GM21737 (cell line): ENCODE data around the gene PRR5L.
"Not testable (repeated sequence)": the region's sequence is repeated elsewhere in the genome, so short reads cannot be mapped to it uniquely, and the experiment has no call there.

ENCODE experiments used
- ATAC-seq: cut with Tn5 transposase; IDR thresholded peaks from one replicate; pipeline ENCODE4 v1.9.1; 2021; ENCODE audit warnings: mild to moderate bottlenecking, moderate library complexity; ENCODE audit not compliant: unreplicated experiment

Gene PRR5L

DNA sequence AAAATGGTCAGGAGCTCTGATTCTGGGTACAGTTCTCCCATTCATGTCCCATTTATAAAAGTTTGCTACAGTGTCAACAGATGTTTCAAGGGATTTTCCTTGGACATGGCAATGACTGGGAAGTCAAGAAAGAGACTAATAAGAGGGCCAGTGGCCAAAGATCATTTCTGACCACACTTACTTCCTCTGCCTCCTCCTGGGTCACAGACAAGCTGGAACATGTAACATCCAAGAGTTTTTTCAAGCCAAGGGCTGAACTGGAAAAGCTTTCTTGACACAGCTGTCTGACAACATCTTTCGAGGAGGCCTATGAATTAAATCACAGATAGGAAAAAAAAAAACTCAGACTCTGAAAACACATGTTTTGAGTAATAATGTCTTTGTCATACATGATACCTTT is 15.6 kb upstream of the PRR5L start:
- ATAC-seq = no peak

DNA sequence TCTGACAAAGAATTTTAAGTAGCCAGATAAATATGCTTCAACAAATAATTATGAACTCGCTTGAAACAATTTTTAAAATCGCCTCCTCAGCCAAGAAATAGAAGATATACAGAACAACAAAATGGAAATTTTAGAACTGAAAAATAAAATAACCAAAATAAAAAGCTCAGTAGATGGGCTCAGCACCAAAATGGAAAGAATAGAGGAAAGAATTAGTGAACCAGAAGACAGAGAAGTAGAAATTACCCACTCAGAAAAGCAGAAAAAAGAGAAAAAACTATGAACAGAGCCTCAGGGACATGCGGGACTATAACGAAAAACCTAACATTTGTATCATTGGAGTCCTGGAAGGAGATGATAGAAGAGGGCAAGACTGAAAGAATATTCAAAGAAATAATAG is 14.2 kb upstream of the PRR5L start:
- no peak for ATAC-seq

DNA sequence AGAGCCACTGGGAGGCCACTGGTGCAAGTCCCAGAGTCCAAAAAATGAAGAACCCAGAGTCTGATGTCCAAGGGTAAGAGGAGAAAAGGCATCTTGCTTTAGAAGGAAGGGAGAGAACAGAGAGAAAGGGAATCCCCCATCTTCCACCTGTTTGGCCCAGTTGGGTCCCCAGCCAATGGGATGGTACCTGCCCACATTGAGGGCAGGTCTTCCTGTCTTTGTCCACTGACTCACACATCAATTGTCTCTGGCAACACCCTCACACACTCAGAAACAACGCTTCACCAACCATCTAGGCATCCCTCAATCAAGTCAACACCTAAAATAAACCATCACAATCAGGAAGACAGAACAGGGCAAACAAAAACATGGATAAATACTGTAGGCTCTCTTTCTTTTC is 13.2 kb upstream of the PRR5L start:
- ATAC-seq = no peak

DNA sequence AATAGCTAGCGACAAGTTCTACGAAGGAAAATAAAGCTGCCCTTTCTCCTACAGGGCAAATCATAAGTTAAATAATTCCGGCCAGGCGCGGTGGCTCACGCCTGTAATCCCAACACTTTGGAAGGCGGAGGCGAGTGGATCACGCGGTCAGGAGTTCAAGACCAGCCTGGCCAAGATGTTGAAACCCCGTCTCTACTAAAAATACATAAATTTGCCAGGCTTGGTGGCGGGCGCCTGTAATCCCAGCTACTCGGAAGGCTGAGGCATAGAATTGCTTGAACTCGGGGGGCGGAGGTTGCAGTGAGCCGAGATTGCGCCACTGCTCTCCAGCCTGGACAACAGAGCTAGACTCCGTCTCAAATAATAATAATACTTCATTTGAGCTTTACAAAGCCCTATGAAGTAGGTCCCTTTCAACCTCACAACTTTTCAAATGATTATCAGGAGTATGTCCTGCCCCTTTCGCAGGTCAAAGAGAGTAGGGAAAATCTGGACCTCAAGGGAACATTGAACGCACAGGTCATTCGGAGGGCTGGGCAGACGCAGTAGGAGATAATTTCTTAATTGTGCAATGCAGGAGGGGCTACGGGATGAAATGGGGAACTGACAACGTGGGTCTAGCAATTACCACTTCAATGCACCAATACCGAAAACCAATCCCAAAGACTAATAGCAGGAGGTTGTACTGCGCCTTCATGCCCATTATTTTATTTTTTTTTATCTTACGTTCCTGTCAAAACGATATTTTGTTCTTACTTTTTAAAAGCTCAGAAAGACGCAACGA is 7.5 kb upstream of the PRR5L start:
- no peak for ATAC-seq

DNA sequence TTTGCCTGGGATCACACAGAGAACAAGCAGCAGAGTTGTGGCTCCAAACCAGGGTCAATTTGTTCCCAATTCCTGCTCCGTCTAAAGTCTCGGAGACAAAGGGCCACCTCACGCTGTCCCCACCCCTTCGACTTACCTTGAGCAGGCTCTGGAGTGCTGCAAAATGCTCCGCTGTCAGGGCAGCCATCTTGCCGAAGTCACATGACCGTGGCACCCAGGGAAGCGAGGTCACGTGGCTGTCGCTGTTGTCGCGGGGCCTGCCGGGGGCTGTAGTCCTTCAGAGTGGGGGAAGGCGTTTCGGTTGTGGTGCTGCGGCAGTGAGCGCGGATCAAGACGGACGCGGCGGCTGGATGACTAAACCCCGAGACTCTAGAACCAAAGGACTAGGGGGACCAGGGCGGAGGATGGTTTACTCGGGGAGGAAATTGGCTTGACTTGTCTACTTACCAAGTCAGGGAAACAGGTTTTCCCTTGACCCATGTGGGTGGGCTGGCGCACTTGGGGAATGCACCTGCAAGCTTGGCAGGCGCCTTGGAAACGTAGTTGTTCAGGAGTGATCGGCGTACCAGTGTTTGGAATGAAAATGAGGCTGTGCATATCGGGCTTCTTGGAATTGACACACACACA is 6.7 kb upstream of the PRR5L start, which contains the start of gene COMMD9:
Gene COMMD9 (minus strand): TSS at position 199 of the 627 bp plus-strand sequence. CDS start 12 bp downstream, at position 187.
- ATAC-seq = peak; percentile 99

DNA sequence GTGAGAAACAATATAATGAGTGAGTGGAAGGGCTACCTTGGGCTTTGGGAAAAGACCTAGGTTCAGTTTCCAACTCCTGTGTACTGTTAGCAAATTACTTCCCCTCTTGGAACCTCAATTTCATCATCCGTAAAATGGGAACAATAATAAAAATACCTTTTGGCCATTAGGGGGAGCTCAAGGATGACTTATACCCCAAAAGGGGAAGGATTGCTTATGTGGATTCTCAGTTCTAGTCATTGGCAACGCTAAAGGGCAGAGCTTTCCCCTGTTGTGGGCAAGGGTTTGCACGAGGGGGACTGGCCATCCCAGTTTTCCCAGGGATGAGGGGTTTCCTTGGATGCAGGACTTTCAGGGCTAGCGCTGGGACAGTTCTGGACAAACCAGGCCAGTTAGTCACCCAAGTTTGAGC is 3.8 kb upstream of the PRR5L start:
- ATAC-seq = no peak

DNA sequence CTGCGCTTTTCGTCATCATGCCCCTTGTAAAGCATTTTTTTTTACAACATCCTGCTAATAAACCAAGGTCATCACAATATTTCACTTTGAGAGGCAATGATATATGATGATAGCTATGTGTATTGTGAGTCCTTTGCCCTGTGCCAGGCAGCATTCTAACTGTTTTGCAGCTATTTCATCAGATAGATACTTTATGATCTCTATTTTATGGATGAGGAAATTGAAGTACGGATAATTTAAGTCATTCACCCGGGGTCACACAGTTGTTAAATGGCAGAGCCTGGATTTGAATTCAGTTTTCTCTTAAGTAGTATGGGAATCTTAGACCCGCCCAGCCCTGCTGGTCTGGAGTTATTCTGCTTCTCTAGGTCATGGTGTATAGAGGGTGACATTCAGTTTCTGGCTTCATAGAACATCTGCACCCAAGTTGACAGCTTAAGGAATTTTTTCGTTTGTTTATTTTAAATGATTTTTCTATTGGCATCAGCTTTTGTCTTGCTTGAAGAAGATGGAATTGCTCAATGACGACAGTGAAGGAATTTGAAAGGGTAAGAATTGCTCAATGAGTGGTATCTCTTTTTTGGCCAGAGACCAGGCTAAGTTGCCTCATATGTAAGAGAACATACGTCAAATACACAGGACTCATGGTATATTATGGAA is 926 bp downstream of the PRR5L start:
- no peak for ATAC-seq

DNA sequence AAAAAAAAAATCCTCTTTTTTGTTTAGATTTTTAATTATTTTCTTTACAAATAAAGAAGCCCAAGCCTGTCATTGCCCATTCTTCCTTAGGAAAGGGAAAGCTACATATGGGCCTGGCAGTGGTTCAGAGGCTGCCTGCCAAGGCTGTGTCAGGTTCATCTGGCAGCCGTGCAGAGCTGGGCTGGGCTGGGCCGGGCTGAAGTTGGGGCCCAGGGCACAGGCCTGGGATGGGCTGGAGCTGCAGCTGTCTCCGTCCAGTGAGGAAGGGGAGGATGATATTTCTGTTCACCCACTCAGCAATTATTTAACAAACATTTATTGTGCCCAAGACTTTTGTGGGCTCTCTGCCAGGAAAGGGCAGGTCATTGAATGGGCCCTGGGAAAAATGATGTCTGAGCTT is 4.6 kb downstream of the PRR5L start:
- no peak for ATAC-seq

DNA sequence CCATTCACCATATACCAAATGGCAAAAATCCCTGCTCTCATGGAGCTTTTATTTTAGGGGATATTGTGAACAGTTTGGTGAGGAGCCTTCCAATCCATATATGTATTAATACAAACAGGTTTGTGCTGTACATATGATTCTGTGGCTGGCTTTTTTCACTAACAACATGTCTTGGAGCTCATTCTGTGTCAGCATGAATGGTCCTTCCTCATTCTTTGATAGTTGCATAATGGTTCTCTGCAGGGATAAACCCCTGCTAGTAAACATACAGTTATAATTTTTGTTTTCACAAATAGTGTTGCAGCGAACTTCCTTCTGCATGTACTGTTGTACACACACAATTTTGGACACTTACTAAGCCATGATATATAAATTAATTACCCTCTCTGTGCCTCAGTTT is 8.3 kb downstream of the PRR5L start:
- no peak for ATAC-seq

DNA sequence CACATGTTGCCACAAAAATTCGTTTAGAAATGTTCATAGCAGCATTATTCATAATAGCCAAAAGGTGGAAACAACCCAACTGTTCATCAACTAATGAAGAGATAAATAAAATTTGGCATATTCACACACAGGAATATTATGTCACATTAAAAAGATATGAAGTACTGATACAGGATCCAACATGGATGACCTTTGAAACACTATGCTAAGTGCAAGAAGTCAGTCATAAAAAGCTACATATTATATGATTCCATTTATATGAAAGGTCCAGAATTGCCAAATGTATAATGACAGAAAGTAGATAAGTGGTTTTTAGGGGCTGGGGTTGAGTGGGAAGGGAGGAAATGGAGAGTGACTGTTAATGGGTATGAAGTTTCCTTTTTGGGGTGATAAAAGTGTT is 9.0 kb downstream of the PRR5L start:
- ATAC-seq = no peak

DNA sequence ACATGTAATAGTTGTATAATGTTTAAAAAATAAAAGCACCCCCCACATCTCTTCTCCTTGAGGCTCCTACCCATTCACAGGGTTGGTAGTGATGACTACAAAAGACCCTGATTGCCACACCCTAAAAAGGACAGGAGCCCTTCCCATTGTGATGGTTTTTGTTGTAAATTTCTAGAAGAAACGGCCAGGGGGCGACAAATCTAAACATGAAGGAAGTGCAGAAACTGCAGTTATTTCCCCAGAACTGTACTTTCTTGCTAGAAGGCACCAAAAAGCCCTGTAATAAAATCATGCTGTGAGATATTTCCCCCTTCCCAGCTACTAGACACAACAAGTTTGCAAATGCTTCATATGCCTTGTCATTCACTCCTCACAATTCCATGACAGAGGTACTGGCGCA is 10.8 kb downstream of the PRR5L start:
- no peak for ATAC-seq

DNA sequence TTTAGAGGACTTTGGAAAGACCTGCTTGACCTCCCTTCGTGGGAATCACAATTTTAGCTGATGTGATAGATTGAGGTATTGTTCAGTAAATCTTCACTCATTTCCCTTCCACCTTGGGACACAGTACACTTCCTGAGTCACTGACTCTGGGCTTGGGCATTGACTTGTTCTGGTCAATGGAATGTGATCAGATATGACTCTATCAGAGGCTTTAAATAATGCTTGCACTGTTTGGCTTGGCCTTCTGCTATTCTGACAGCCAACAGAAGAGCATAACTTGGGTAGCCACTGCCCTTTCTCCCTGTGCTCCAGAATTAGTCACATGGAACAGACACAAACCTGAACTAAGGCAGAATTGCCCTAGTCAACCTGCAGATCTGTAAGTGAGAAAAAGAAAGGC is 12.5 kb downstream of the PRR5L start:
- ATAC-seq = no peak

DNA sequence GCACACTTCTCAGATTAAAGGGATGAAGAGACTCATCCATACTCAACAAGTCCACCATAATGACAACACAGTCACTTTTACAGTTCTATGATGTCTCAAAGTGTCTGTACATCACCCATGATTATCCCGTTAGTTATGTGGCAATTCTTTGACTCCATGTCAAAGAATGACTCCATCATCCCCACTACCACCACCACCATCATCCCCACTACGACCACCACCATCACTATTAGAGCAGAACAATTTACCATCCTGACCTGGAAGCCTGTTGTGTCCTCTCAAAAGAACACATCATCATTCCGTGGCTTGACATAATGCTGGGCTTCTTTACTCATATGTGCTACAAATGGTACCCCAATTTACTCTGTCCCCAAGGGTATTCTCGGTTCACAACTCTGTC is 13.7 kb downstream of the PRR5L start:
- ATAC-seq = no peak

DNA sequence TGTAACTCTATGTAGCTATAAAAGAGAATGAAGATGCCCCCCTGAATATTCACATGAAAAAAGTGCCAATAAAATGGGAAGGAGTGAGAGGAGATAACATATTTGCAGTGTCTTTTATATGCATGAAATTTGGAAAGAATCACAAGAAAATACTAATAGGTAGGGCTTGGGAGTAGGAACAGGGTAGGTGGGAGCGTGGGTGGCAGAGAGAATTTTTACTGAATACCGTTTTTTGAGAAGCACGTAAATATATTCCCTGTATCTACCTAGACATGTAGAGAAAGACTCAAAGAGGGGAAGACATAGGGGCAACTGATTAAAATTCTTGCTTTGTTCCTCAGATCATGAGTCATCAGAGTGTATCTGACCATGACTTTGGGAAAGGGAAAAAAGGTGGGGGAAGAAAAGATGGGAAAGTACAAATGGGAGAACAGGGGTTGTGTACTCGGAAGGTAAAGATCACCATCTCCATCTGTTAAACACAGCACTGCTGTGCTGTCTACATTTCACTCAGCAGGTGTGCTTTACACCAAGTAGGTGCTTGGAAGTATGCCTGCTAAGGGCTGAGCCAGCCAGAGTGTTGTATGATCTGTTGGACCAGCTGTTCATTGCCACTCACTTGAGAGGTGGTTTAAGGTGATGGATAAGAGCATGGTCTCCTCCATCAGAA is 16.0 kb downstream of the PRR5L start:
- no peak for ATAC-seq

DNA sequence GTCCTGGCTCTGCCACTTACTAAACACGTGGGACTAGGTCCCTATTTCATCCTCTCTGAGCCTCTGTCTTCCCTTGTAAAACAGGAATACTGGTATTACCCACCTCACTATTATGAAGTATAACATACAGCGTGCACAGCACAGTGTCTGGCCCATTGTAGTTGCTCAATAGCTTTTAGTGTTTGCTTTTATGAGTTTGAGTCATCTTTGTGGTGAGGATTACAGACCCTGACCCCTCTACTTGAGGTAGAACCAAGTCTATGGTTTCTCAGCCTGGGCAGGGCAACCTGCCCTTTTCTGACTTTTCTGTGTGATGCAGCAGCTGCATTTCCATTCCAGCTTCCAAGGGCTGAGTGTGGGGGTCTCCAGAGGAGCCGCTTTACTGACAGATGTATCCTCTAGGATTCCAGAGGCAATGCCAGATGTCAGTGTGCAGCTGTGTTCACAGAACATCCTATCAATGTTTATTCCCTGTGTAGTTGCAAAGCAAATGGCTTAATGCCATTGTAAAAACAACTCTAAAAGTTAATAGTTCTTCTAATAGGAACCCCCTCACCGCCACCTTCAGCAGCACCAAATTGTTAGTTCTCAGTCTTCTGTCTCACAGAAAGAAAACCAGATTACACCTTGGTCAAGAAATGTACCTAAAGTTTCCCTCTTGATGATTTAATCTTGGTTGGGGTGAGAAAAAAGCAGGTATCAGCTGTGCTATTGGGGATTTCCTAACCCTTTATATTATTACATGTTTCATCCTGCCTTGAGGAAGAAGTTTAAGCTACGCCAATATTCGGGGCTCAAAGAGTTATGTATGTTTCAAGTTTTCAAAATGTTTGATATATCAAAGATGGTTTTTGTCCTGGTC is 16.8 kb downstream of the PRR5L start:
- ATAC-seq = no peak

DNA sequence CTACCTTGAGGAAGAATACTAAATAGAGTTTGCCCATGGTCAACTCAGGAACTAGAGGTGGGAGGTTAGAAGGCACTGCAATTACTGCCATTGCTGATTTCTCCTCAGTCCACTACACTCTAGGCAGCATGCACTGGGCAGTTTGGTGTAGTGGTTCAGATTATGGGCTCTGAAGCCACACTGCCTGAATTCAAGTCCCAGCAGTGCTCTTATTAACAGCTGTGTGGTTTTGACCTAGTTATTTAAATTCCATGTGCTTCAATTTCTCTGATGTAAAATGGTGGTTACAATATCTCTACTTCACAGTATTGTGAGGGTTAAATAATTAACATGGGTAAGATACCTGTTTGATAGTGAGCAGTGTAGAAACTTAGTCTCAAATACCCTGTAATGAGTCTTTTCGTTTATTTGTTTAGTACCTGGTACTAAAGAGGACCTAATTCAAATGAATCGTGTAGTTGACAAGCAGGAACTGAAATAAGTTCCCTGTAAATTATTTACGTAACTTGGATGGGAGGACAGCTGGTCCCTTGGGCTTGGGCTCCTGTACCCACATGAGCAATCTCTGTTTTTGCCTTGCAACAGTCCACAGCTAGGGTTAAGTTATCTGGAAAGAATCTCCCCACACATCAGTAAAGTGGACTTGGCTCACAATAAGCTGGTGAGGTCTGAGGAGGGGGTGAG is 17.8 kb downstream of the PRR5L start:
- no peak for ATAC-seq

DNA sequence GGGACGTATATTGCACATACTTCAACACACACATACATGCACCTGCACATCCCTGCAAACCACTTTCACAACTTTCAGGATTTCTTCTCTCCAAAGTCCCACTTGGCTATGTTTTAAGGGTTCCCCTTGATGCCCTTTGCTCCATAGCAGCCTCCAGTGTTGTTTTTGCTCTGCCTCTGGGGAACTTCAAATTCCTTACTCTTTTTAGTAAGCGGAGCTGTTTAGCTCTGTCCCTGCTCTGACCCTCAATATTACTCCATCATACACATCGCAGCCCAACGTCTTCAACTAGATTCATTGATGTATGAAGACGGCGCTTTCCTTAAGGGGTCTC is 18.3 kb downstream of the PRR5L start:
- ATAC-seq = no peak

DNA sequence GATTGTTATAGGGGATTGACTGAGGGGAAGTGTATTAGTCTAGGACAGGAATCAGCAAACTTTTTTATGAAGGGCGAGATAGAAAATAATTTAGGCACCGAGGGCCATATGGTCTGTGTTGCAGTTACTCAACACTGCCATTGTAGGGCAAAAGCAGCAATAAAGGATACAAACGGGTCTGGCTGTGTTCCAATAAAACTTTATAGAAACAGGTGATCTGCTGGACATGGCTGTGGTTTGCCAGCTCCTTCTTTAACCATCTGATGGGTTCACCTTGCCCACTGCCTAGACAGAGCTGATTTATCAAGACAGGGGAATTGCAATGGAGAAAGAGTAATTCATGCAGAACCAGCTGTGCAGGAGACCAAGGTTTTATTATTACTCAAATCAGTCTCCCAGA is 20.0 kb downstream of the PRR5L start:
- no peak for ATAC-seq

DNA sequence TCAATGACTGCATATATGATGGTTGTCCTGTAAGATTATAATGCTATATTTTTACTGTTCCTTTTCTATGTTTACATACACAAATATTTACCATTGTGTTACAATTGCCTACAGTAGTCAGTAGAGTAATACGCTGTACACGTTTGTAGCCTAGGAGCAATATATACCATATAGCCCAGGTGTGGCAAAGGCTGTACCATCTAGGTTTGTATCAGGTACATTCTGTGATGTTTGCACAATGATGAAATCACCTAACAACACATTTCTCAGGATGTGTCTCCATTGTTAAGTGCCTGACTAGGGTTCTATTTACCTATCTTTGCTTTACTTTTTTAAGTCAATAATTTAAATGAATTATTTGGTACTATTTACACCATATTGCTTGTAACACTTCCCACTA is 21.9 kb downstream of the PRR5L start:
- no peak for ATAC-seq

DNA sequence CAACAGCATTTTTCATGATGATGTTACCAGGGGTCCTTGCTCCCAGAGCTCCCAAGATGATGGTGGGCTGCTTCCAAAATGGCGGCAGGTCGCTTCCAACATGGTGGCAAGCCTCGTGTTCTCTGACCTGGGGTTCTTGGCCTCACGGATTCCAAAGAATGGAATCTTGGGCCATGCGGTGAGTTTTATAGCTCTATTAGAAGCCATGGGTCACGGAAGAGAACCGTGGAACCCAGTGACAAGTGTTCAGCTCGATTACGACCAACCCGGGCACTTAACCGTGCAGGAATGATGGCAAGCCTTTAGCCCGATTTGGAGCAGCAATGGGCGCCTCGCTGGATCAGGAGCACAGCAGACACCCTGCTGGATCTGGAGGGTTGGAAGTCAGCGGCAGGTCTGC is 28.9 kb downstream of the PRR5L start:
- not testable (repeated sequence) for ATAC-seq
